Thymus (tissue), 11 donors: ENCODE measurements around the gene RPS27L. TPM values are rescaled to one million over a fixed set of nuclear protein-coding genes. Genes with fewer than 3 reads are reported as not detected.
A peak's percentile ranks its signal among the peaks of the same experiment; 100 is the strongest.
"Not testable (repeated sequence)": the region's sequence is repeated elsewhere in the genome, so short reads cannot be mapped to it uniquely, and the experiment has no call there.

ENCODE experiments used
- DNase-seq, 9 donors: peaks; one replicate each; pipeline ENCODE4 v3.0.0-alpha.2; 2013; ENCODE audit warnings: low spot score in 9 of 9, low read depth in 6 of 9, missing footprints in 1 of 9
- H3K27ac ChIP-seq, 2 donors: one replicate each; pipeline ENCODE4 v1.5.1; 2013; ENCODE audit warnings: control low read depth in 1 of 2, low read depth in 1 of 2, low read length in 1 of 2, mild to moderate bottlenecking in 1 of 2, moderate library complexity in 1 of 2
- H3K27me3 ChIP-seq, 2 donors: one replicate each; pipeline ENCODE4 v1.5.1; 2013; ENCODE audit warnings: low read length in 1 of 2; ENCODE audit not compliant: control insufficient read depth in 2 of 2, insufficient read depth in 1 of 2
- H3K36me3 ChIP-seq, 2 donors: one replicate each; pipeline ENCODE4 v1.5.1; 2013; ENCODE audit warnings: low read length in 1 of 2, mild to moderate bottlenecking in 1 of 2, moderate library complexity in 1 of 2; ENCODE audit not compliant: control insufficient read depth in 2 of 2, insufficient read depth in 2 of 2
- H3K4me1 ChIP-seq, 2 donors: one replicate each; pipeline ENCODE4 v1.5.1; 2013; ENCODE audit warnings: low read length in 2 of 2; ENCODE audit not compliant: control insufficient read depth in 2 of 2, insufficient read depth in 2 of 2
- H3K4me3 ChIP-seq, 2 donors: one replicate each; pipeline ENCODE4 v1.5.1; 2013; ENCODE audit warnings: low read length in 2 of 2, control low read depth in 1 of 2, mild to moderate bottlenecking in 1 of 2
- H3K9me3 ChIP-seq, 2 donors: one replicate each; pipeline ENCODE4 v1.5.1; 2013; ENCODE audit warnings: low read length in 1 of 2, mild to moderate bottlenecking in 1 of 2; ENCODE audit not compliant: control insufficient read depth in 2 of 2, insufficient read depth in 1 of 2
- WGBS: extraction: QIAGEN DNeasy Blood & Tissue Kit; methylation state at CpG from one replicate; pipeline ENCODE4 v1.1.7; 2013; 5-methylcytosine and 5-hydroxymethylcytosine counted together
- polyA plus RNA-seq: library from polyadenylated mRNA; stranded (reverse); fragments of 200-250 nt; gene quantifications from one replicate; pipeline ENCODE4 v1.2.3, GENCODE V29; 2013
- total RNA-seq: library from RNA; stranded (reverse); fragments of 120-200 nt; gene quantifications from one replicate; pipeline ENCODE4 v1.2.4, GENCODE V29; 2013
- donor health status: healthy.

Gene RPS27L
- total and polyA plus RNA-seq, 2 donors: 124 to 181 TPM

GRCh38 chr15:63112871-63113270 lies 44.4 kb downstream of the RPS27L start:
- Histone ChIP-seq H3K4me3 (no peak overlapping the region), H3K36me3 (no peaks in the 10 kb centered on the region), H3K27ac (no peak overlapping the region), H3K9me3 (no peaks in the 10 kb centered on the region), H3K27me3 (no peaks in the 10 kb centered on the region), H3K4me1 (peaks cover 0 to 6% of the 10 kb centered on the region in 2 donors)
- 94% methylated on average over 3 of the region's 3 CpGs for WGBS
- DNase-seq: no peak

GRCh38 chr15:63111481-63111880 lies 45.8 kb downstream of the RPS27L start:
- H3K9me3 ChIP-seq: no peaks in the 10 kb centered on the region
- no peak overlapping the region for H3K4me3 ChIP-seq
- DNase-seq: no peak
- no peaks in the 10 kb centered on the region for H3K36me3 ChIP-seq
- no peak overlapping the region for H3K27ac ChIP-seq
- H3K27me3 ChIP-seq: no peaks in the 10 kb centered on the region
- peaks cover 0 to 6% of the 10 kb centered on the region in 2 donors for H3K4me1 ChIP-seq

DNA sequence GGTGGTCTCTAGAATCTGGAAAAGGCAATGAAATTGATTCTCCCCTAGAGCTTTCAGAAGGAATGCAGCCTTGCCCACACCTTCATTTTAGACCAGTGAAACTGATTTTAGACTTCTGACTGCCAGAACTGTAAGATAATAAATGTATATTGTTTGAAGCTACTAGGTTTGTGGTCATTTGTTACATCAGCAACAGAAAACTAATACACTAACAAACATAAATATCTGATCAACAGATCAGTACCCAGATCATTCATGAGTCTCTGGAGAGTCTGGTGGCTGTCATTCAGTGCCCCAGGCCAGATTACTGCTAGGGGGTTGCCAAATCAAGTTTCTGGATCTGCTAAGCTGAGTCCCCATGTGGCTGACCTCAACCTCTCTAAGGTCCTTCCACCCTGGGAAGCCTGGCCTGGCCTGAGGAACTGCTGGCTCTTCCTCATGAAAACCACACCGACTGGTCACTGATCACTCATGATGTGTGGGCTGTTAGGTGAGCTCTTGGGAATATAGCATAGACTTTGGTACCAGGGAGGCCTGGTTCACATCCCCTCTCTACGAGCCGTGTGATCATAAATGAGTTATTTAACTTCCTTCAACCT lies 46.8 kb downstream of the RPS27L start:
- no peak overlapping the region for H3K4me3 ChIP-seq
- H3K27me3 ChIP-seq: no peaks in the 10 kb centered on the region
- no peak for DNase-seq
- peak overlapping the region in 1 of 2 donors; percentile 4 for H3K27ac ChIP-seq
- H3K9me3 ChIP-seq: peaks cover 0 to 6% of the 10 kb centered on the region in 2 donors
- no peaks in the 10 kb centered on the region for H3K36me3 ChIP-seq
- 95% methylated on average over 3 of the region's 3 CpGs for WGBS
- H3K4me1 ChIP-seq: peaks cover 0 to 6% of the 10 kb centered on the region in 2 donors

DNA sequence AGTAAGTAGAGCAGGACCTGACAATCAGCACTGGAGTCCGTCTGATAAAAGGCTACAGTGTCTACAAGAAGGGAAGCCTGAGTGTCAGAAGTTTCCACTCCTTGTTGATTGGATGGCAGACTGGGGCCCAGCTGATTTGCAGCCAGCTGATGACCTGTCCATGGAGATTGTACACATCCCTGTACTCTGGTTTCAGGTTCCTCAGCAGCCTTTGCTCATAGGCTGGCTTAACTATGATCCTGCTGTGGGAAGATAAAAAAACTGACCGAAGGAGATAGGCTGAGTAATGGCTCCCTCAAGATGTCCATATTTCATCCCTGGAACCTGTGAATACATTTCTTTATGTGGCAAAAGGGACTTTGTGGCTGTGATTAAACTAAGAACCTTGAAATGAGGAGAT lies 47.4 kb downstream of the RPS27L start:
- no peak for DNase-seq
- WGBS: 94% methylated on average over 2 of the region's 2 CpGs
- peaks cover 0 to 7% of the 10 kb centered on the region in 2 donors for H3K9me3 ChIP-seq
- H3K27ac ChIP-seq: no peak overlapping the region
- H3K4me1 ChIP-seq: peaks cover 0 to 6% of the 10 kb centered on the region in 2 donors
- no peak overlapping the region for H3K4me3 ChIP-seq
- no peaks in the 10 kb centered on the region for H3K36me3 ChIP-seq
- H3K27me3 ChIP-seq: no peaks in the 10 kb centered on the region

DNA sequence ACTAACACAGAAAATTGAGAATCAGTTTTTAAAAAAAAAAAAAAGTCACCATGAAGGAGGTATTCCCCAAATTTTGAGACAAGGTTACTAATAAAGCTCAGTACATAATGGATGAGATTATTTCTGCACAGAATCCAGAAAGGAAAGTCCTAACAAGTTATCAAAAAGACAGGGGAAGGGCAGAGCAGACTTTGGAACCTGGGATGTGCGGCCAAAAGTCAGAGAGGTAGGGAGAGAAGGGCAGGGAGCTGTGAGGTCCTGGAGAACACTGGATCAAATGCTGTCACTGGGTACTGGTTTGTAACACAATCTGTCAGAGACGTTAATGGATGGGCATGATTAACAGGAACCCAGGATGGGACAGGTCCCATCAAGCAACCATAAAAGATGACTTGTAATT lies 47.8 kb downstream of the RPS27L start:
- no peak overlapping the region for H3K27ac ChIP-seq
- peaks cover 0 to 6% of the 10 kb centered on the region in 2 donors for H3K4me1 ChIP-seq
- whole genome bisulfite sequencing: 97% methylated on average over 2 of the region's 2 CpGs
- H3K9me3 ChIP-seq: peaks cover 0 to 7% of the 10 kb centered on the region in 2 donors
- H3K36me3 ChIP-seq: no peaks in the 10 kb centered on the region
- DNase-seq: no peak
- no peak overlapping the region for H3K4me3 ChIP-seq
- no peaks in the 10 kb centered on the region for H3K27me3 ChIP-seq

DNA sequence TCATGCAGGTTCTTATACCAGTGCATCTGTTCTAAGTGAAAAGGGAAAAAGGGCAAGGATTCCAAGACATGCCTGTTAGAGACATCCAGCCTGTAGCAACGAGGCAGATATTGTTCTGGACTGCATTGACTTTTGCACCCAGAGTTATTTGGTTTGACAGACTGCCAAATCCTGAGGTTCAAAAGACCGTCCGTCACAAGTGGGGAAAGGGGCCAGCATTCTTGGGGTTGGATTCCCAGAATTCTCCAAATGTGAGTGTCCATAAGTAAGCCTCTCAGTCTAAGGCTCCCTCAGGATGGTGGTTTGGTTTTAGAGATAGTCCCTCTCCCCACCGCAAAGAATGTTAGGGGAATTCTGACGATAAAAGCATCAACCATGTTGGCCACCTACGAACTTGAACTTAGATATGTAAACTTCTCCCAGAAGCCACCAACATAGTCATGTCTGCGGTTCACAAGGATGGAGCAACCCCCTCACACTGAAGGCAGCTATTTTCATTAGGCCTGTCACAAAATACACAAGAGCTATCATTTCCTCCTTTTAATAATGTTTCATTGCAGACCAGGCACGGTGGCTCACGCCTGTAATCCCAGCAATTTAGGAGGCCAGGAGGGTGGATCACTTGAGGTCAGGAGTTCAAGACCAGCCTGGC lies 49.3 kb downstream of the RPS27L start:
- H3K4me3 ChIP-seq: no peak overlapping the region
- no peak overlapping the region for H3K27ac ChIP-seq
- WGBS: 93% methylated on average over 9 of the region's 9 CpGs
- peaks cover 0 to 7% of the 10 kb centered on the region in 2 donors for H3K9me3 ChIP-seq
- no peaks in the 10 kb centered on the region for H3K27me3 ChIP-seq
- H3K36me3 ChIP-seq: no peaks in the 10 kb centered on the region
- peaks cover 0 to 6% of the 10 kb centered on the region in 2 donors for H3K4me1 ChIP-seq
- DNase-seq: no peak

DNA sequence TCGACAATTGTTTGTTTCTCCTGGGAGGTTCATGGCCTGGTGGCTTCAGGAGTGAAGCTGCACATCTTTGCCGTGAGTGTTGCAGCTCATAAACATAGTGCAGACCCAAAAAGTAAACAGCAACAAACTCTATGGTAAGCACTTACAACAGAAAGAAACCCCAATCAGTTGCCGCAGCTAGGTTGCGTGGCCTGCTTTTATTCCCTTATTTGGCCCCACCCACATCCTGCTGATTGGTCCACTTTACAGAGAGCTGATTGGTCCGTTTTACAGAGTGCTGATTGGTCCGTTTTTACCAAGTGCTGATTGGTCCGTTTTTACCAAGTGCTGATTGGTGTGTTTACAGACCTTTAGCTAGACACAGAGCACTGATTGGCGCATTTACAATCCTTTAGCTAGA lies 51.9 kb downstream of the RPS27L start:
- not testable (repeated sequence) for DNase-seq, H3K9me3 ChIP-seq, H3K36me3 ChIP-seq, H3K4me3 ChIP-seq, H3K4me1 ChIP-seq, H3K27me3 ChIP-seq, H3K27ac ChIP-seq
- 83% methylated on average over 8 of the region's 8 CpGs for WGBS

DNA sequence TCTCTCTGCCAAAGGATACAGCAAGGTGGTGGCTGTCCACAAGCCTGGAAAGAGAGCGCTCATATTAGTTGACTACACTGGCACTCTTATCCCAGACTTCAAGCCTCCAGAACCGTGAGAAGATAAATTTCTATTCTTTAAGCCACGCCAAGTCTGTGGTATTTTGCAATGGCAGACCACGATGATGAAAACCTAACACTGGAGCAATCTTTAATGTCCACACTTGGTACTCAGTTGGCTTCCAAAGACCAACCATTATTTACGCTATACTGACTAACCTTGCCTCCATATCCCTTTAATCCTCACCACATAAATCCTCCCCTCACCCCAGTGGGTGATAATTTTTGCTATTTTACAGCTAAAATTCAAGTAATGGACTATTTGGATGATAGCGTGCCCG lies 52.5 kb downstream of the RPS27L start:
- no peaks in the 10 kb centered on the region for H3K4me1 ChIP-seq
- H3K4me3 ChIP-seq: no peak overlapping the region
- DNase-seq: no peak
- H3K27me3 ChIP-seq: no peaks in the 10 kb centered on the region
- H3K36me3 ChIP-seq: no peaks in the 10 kb centered on the region
- no peak overlapping the region for H3K27ac ChIP-seq
- 72% methylated on average over 7 of the region's 7 CpGs for WGBS
- peaks cover 0 to 7% of the 10 kb centered on the region in 2 donors for H3K9me3 ChIP-seq

DNA sequence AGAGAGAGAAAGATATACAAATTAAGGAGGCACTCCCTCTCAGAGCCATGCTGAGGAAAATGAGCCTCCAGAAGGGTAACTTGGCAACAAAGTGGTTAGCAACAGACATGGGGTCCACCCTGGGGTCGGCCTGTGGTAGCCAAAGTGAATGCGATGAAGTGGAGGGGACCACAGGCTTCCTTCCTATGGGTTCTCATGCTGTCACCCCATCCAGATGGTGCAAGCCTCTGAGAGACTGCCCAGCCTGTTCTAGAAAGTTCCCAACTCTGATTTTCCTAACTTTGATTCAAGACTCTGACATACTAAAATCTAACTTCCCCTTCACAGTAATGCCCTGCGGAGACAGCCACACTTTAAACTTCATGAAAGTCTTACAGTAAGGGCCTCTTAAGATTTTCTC lies 53.9 kb downstream of the RPS27L start:
- Histone ChIP-seq H3K4me3 (no peak overlapping the region), H3K36me3 (no peaks in the 10 kb centered on the region), H3K27me3 (no peaks in the 10 kb centered on the region), H3K27ac (no peak overlapping the region), H3K4me1 (no peaks in the 10 kb centered on the region), H3K9me3 (peaks cover 0 to 7% of the 10 kb centered on the region in 2 donors)
- 39% methylated on average over 3 of the region's 3 CpGs for WGBS
- DNase-seq: no peak
